GM12875 (cell line): Measurements from ENCODE around the gene NTN4.

Source experiments
- H3K4me3 ChIP-seq: one replicate; pipeline ENCODE4 v1.5.1; 2011; ENCODE audit warnings: low read depth, low read length, control low read depth
- CTCF ChIP-seq: IDR thresholded peaks from 2 replicates; pipeline ENCODE4 v1.5.1; 2011; ENCODE audit warnings: low read depth, mild to moderate bottlenecking, control low read depth, inconsistent platforms, low read length, moderate library complexity, borderline replicate concordance; ENCODE audit not compliant: insufficient read depth

NTN4 gene

DNA sequence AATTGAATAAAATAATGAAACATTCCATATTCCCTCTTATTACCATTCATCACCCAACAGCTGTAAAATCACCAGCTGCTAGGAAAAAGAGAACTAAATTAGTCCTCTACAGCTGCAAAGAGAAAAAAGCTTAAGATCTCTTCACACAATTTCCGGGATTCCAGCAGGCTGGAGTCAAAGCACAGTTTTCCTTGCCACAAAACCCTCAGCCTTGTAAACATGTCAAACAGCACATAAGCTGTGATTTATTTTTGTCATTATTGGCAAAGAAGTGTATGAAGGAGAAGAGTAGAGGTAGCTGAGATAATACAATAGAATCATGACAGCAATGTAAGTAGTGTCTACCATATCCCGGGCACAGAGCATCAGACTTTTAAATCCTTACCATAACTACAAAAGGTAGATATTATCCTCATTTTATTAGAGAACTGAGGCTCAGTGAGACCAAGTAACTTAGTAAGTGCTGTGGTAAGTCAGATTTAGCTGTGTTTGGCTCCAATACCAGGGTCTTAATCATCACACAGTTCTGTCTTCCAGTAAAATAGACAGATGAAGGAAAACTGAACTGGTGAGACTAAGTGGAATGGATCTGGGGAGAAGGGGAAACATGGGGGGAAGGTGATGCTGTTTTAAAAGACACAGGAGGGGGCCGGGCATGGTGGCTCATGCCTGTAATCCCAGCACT lies 57.3 kb downstream of the NTN4 start:
- no peak overlapping the region for H3K4me3 ChIP-seq
- no peak for TF ChIP-seq CTCF

DNA sequence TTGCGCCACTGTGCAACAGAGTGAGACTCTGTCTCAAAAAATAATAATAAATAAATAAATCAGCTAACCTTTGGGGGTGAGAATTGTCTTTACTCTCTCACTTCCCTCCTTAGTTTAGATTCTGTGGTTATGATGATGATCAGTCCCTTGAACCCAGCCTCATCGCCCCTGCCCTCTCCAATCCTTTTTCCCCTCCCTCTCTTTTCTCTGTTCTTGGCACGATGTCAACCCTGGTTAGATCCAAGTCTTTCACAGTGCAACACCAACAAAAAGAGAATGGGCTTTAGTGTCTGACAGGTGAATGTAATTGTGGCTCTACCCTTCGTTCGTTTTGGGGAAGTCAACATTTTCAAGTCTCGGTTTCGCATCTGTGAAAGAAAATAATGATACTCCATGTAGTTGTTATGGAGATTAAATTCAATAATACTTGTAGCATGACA lies 59.0 kb downstream of the NTN4 start:
- TF ChIP-seq CTCF: no peak
- H3K4me3 ChIP-seq: no peak overlapping the region

GRCh38 chr12:95730457-95730856 lies 60.1 kb downstream of the NTN4 start:
- no peak for TF ChIP-seq CTCF
- no peak overlapping the region for H3K4me3 ChIP-seq

GRCh38 chr12:95726903-95727302 lies 63.7 kb downstream of the NTN4 start:
- H3K4me3 ChIP-seq: no peak overlapping the region
- no peak for TF ChIP-seq CTCF

GRCh38 chr12:95724767-95725166 lies 65.8 kb downstream of the NTN4 start:
- TF ChIP-seq CTCF: no peak
- no peak overlapping the region for H3K4me3 ChIP-seq

GRCh38 chr12:95723693-95724384 lies 66.7 kb downstream of the NTN4 start:
- no peak overlapping the region for H3K4me3 ChIP-seq
- TF ChIP-seq CTCF: no peak

DNA sequence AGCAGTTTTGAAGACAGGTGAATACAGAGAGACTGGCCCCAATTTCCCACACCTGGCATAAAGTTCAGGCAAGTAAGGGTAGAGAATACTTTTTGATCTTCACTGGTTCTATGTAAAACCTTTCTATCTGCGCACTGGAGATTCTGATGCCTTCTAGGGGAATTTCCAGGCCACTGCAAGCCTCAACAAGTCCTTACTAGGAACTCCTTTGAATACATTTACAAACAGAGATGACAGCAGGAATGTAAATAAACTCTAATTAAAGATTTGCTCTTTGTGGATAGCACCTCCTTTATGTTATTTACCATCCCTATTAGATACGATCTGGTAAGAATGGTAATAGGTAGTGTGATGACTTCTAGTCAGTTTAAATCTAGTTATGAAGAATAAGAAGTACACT lies 69.2 kb downstream of the NTN4 start:
- no peak overlapping the region for H3K4me3 ChIP-seq
- TF ChIP-seq CTCF: no peak
